Measurements from ENCODE around the gene LARP6. TPM values are rescaled to one million over a fixed set of nuclear protein-coding genes. Genes with fewer than 3 reads are reported as not detected.
"Not testable (repeated sequence)": the region's sequence is repeated elsewhere in the genome, so short reads cannot be mapped to it uniquely, and the experiment has no call there.

Gene LARP6
- total RNA-seq, 1 experiment from 2014 or later, result 59.1 TPM

GRCh38 chr15:70870051-70870450 lies 16.1 kb upstream of the LARP6 start:
- no peaks in the 10 kb centered on the region for H3K9me3 ChIP-seq (replicated peaks)
- no peaks in the 10 kb centered on the region for H3K36me3 ChIP-seq
- peak overlapping the region; percentile 49 for H3K27ac ChIP-seq
- peak; percentile 46 to 77 for DNase-seq (ENCODE audit: low read depth in 1 of 2, low spot score in 2 of 2)
- H3K4me3 ChIP-seq, result no peak overlapping the region
- peaks cover 43% of the 10 kb centered on the region for H3K4me1 ChIP-seq (replicated peaks)
- no peaks in the 10 kb centered on the region for H3K27me3 ChIP-seq (replicated peaks)

DNA sequence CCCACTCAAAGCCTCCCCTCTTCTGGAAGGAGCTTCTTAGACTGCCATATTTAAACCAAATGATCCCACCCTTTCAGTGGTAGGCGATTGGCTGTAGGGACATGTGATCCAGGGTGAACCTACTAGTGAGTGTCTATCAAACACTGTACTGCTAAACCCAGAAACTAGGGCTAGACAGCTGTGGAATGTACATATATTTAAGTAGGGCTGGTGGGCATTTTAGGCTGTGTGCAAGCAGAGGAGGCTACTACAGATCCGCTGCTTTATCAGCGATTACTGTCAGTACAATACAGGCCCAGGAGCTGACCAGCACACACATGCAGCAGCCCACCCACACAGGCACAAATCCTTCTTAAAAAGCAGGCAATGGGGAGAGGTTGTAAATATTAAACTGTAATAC lies 15.4 kb upstream of the LARP6 start:
- no peaks in the 10 kb centered on the region for H3K27me3 ChIP-seq (replicated peaks)
- no peak overlapping the region for H3K4me3 ChIP-seq
- H3K27ac ChIP-seq, result peak overlapping the region; percentile 49; the same call in 1 of the 2 replicates
- no peaks in the 10 kb centered on the region for H3K9me3 ChIP-seq (replicated peaks)
- H3K4me1 ChIP-seq (replicated peaks), result peaks cover 42% of the 10 kb centered on the region
- peak in 1 of 2 experiments; percentile 56 for DNase-seq (ENCODE audit: low read depth in 1 of 2, low spot score in 2 of 2)
- H3K36me3 ChIP-seq, result no peaks in the 10 kb centered on the region

- DNase-seq (ENCODE audit: low read depth in 1 of 2, low spot score in 2 of 2), result no peak
- H3K9me3 ChIP-seq (replicated peaks), result no peaks in the 10 kb centered on the region
- H3K27me3 ChIP-seq (replicated peaks), result no peaks in the 10 kb centered on the region
- H3K27ac ChIP-seq, result peak overlapping the region; percentile 10; the same call in 1 of the 2 replicates
- no peak overlapping the region for H3K4me3 ChIP-seq
- peaks cover 56% of the 10 kb centered on the region for H3K4me1 ChIP-seq (replicated peaks)
- no peaks in the 10 kb centered on the region for H3K36me3 ChIP-seq
Observed at GRCh38 chr15:70867911-70868467, 14.0 kb upstream of the LARP6 start.

- no peak for DNase-seq (ENCODE audit: low read depth in 1 of 2, low spot score in 2 of 2)
- H3K4me3 ChIP-seq, result no peak overlapping the region
- H3K36me3 ChIP-seq, result no peaks in the 10 kb centered on the region
- H3K4me1 ChIP-seq (replicated peaks), result peaks cover 60% of the 10 kb centered on the region
- H3K9me3 ChIP-seq (replicated peaks), result no peaks in the 10 kb centered on the region
- H3K27me3 ChIP-seq (replicated peaks), result no peaks in the 10 kb centered on the region
- no peak overlapping the region for H3K27ac ChIP-seq
Observed at GRCh38 chr15:70866982-70867641, 13.2 kb upstream of the LARP6 start.

- no peak overlapping the region for H3K4me3 ChIP-seq
- H3K36me3 ChIP-seq, result no peaks in the 10 kb centered on the region
- H3K4me1 ChIP-seq (replicated peaks), result peaks cover 38% of the 10 kb centered on the region
- H3K9me3 ChIP-seq (replicated peaks), result no peaks in the 10 kb centered on the region
- peak; percentile 78 to 83 for DNase-seq (ENCODE audit: low read depth in 1 of 2, low spot score in 2 of 2)
- H3K27me3 ChIP-seq (replicated peaks), result no peaks in the 10 kb centered on the region
- H3K27ac ChIP-seq, result peak overlapping the region; percentile 59
Observed at GRCh38 chr15:70863450-70864218, 9.7 kb upstream of the LARP6 start.

- Histone ChIP-seq H3K27me3 (replicated peaks) (no peaks in the 10 kb centered on the region), H3K9me3 (replicated peaks) (no peaks in the 10 kb centered on the region), H3K36me3 (no peaks in the 10 kb centered on the region), H3K4me3 (no peak overlapping the region), H3K27ac (no peak overlapping the region), H3K4me1 (replicated peaks) (peaks cover 52% of the 10 kb centered on the region)
- DNase-seq (ENCODE audit: low read depth in 1 of 2, low spot score in 2 of 2), result no peak
Observed at GRCh38 chr15:70859998-70860397, 6.0 kb upstream of the LARP6 start.

DNA sequence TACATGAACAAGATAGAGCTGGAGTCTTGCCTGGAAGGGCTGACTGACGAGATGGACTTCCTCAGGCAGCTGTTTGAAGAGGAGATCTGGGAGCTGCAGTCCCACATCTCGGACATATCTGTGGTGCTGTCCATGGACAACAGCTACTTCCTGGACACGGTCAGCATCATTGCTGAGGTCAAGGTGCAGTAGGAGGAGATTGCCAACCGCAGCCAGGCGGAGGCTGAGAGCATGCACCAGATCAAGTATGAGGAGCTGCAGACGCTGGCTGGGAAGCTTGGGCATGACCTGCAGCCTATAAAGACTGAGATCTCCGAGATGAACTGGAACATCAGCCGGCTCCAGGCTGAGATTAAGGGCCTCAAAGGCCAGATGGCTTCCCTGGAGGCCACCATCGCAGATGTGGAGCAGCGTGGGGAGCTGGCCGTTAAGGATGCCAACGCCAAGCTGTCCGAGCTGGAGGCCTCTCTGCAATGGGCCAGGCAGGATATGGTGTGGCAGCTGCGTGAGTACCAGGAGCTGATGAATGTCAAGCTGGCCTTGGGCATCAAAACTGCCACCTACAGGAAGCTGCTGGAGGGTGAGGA lies 5.5 kb upstream of the LARP6 start:
- no peak overlapping the region for H3K4me3 ChIP-seq
- no peaks in the 10 kb centered on the region for H3K9me3 ChIP-seq (replicated peaks)
- H3K36me3 ChIP-seq, result no peaks in the 10 kb centered on the region
- no peaks in the 10 kb centered on the region for H3K27me3 ChIP-seq (replicated peaks)
- peaks cover 56% of the 10 kb centered on the region for H3K4me1 ChIP-seq (replicated peaks)
- no peak overlapping the region for H3K27ac ChIP-seq
- no peak for DNase-seq (ENCODE audit: low read depth in 1 of 2, low spot score in 2 of 2)

- H3K27ac ChIP-seq; DNase-seq (ENCODE audit: low read depth in 1 of 2, low spot score in 2 of 2); H3K4me3 ChIP-seq; H3K27me3 ChIP-seq (replicated peaks); H3K36me3 ChIP-seq; H3K9me3 ChIP-seq (replicated peaks): not testable (repeated sequence)
- peaks cover 54% of the 10 kb centered on the region for H3K4me1 ChIP-seq (replicated peaks)
Observed at GRCh38 chr15:70858614-70859321, 4.8 kb upstream of the LARP6 start.

DNA sequence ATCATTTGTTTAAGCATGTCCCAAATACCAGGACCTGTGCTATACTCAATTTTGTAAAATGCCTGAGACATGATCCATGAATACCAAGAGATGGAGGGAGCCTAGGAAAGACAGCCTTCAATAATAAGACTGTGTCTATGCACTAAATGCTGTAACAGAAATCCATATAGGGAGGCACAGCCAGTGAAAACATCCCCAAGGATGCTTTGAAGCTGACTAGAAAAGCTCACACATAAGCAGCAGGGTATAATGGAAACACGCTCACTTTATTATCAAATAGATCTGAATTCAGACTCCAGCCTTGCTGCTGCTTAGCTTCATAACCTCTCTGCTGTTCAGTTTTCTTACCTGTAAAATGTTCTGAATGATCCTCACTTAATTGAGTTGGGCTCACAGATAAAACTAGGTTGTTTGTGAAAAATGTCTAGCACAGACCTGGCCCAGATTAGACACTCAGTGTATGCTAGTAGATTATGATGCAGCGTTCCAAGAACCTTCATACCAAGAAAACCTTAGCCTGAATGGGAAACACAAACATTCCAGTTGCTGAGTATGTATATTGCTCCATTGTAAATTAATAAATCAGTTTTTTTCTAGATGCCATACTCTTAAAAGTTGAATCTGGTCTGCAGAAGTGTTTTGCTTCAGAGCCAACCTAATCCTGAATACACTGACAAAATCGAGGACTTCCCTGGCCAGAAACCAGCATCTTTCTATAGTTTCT lies 3.8 kb upstream of the LARP6 start:
- H3K4me1 ChIP-seq (replicated peaks), result peaks cover 53% of the 10 kb centered on the region
- H3K27ac ChIP-seq, result peak overlapping the region; percentile 92
- no peak overlapping the region for H3K4me3 ChIP-seq
- no peaks in the 10 kb centered on the region for H3K9me3 ChIP-seq (replicated peaks)
- H3K27me3 ChIP-seq (replicated peaks), result no peaks in the 10 kb centered on the region
- no peak for DNase-seq (ENCODE audit: low read depth in 1 of 2, low spot score in 2 of 2)
- H3K36me3 ChIP-seq, result peaks cover 6% of the 10 kb centered on the region

DNA sequence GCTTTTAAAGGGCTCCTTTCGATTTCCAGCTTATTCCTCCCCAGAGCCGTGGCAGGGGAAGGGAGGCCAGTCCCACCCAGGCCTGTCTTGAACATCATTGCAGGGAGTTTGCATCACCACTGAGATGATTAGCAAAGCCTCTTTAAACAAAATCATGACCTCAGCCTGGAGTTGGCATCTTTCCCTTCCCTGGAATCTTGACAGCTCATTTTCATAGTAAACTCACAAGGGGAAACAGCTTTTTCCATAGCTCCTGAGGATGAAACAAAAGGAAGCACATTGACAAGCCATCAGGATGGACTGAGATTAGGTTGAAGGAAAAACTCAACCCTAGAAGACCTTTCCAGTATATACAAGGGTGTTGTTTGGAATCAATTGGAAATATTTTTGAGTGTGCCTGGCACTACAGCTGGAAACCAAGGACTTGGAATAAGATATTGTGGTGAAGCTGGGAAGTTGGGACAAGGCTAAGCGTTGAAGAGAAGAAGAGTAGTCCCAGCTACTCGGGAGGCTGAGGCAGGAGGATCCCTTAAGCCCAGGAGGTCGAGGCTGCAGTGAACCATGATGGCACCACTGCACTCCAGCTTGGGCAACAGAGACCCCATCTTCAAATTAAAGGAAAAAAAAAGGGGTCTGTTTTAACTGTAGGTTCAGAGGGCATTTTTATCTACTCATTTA lies 3.1 kb upstream of the LARP6 start:
- Histone ChIP-seq H3K4me3 (peak overlapping the region; percentile 6; the same call in 1 of the 2 replicates), H3K36me3 (peaks cover 9% of the 10 kb centered on the region), H3K4me1 (replicated peaks) (peaks cover 58% of the 10 kb centered on the region)

GRCh38 chr15:70856177-70856883 lies 2.4 kb upstream of the LARP6 start:
- Histone ChIP-seq H3K4me1 (replicated peaks) (peaks cover 62% of the 10 kb centered on the region), H3K9me3 (replicated peaks) (no peaks in the 10 kb centered on the region), H3K4me3 (peak overlapping the region; percentile 6; the same call in 1 of the 2 replicates), H3K36me3 (peaks cover 16% of the 10 kb centered on the region), H3K27ac (peak overlapping the region; percentile 92), H3K27me3 (replicated peaks) (no peaks in the 10 kb centered on the region)
- DNase-seq (ENCODE audit: low read depth in 1 of 2, low spot score in 2 of 2), result peak in 1 of 2 experiments; percentile 58

More for the DNA sequence above, 3.1 kb upstream of the LARP6 start:
- DNase-seq (ENCODE audit: low read depth in 1 of 2, low spot score in 2 of 2), result peak; percentile 94 to 97
- H3K9me3 ChIP-seq (replicated peaks), result no peaks in the 10 kb centered on the region
- peak overlapping the region; percentile 92 for H3K27ac ChIP-seq
- no peaks in the 10 kb centered on the region for H3K27me3 ChIP-seq (replicated peaks)

DNA sequence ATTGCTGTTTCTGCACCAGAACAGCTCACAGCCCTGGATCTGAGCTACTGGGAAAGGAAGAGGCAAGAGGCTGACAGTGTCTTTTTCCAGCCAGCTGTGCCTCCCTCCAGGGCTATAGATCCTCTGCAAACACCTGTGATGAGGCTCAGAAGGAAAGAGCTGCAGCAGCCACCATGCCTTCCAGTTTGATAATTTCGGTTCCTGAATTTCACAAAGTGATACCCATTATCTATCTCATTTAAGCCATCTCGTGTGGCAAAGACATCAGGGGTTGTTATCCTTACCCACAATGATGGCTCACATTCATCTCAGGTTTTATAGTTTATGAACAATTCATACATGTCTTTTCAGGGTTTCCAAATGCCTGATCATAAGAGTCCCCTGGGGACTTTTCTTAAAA lies 1.8 kb upstream of the LARP6 start:
- peaks cover 62% of the 10 kb centered on the region for H3K4me1 ChIP-seq (replicated peaks)
- no peak overlapping the region for H3K4me3 ChIP-seq
- H3K27ac ChIP-seq, result peak overlapping the region; percentile 92
- H3K36me3 ChIP-seq, result peaks cover 22% of the 10 kb centered on the region
- H3K27me3 ChIP-seq (replicated peaks), result no peaks in the 10 kb centered on the region
- no peak for DNase-seq (ENCODE audit: low read depth in 1 of 2, low spot score in 2 of 2)
- H3K9me3 ChIP-seq (replicated peaks), result no peaks in the 10 kb centered on the region

All from SJSA1 (cell line).